Heart left ventricle (tissue), 16 donors: Measurements from ENCODE around the gene VRTN. TPM values are rescaled to one million over a fixed set of nuclear protein-coding genes. Genes with fewer than 3 reads are reported as not detected.
"Not testable (repeated sequence)": the region's sequence is repeated elsewhere in the genome, so short reads cannot be mapped to it uniquely, and the experiment has no call there.

Experiments used
- ATAC-seq, 4 donors: fragments of 200-7000 bp; cut with Tn5 transposase; one replicate each; pipeline ENCODE4 v1.9.1; 2020 to 2022; ENCODE audit warnings: moderate library complexity in 4 of 4, mild to moderate bottlenecking in 3 of 4, moderate number of reproducible peaks in 1 of 4
- DNase-seq, 5 donors: peaks; one replicate each; pipeline ENCODE4 v3.0.0-alpha.2; 2020
- H3K27ac ChIP-seq, 12 donors: fragments of 200-600 bp; sonication (generic) in 4 of 12; one replicate each; pipeline versions ENCODE4 v1.5.0 to v1.8.0; 2016 to 2022; ENCODE audit warnings: mild to moderate bottlenecking in 2 of 12
- H3K27me3 ChIP-seq, 9 donors: fragments of 200-600 bp; sonication (generic) in 2 of 9; one replicate each; pipeline versions ENCODE4 v1.5.1 to v1.8.0; 2016 to 2022; ENCODE audit warnings: mild to moderate bottlenecking in 3 of 9
- H3K36me3 ChIP-seq, 9 donors: fragments of 200-600 bp; sonication (generic) in 2 of 9; one replicate each; pipeline versions ENCODE4 v1.5.0 to v1.8.0; 2018 to 2022; ENCODE audit warnings: mild to moderate bottlenecking in 2 of 9
- H3K4me1 ChIP-seq, 12 donors: fragments of 200-600 bp; sonication (generic) in 4 of 12; one replicate each; pipeline versions ENCODE4 v1.5.0 to v1.8.0; 2016 to 2022; ENCODE audit warnings: mild to moderate bottlenecking in 3 of 12
- H3K4me3 ChIP-seq, 12 donors: fragments of 200-600 bp; sonication (generic) in 4 of 12; one replicate each; pipeline versions ENCODE4 v1.5.0 to v1.8.0; 2017 to 2022; ENCODE audit warnings: mild to moderate bottlenecking in 9 of 12, moderate library complexity in 4 of 12
- H3K9me3 ChIP-seq, 12 donors: fragments of 200-600 bp; sonication (generic) in 4 of 12; one replicate each; pipeline versions ENCODE4 v1.5.0 to v1.8.0; 2016 to 2022; ENCODE audit warnings: mild to moderate bottlenecking in 1 of 12
- POLR2A ChIP-seq, 2 donors: fragments of 450-650 bp; IDR thresholded peaks; one replicate each; pipeline ENCODE4 v1.6.1; 2017; ENCODE audit warnings: antibody characterized with exemption in 2 of 2, mild to moderate bottlenecking in 2 of 2, moderate library complexity in 2 of 2
- WGBS, 4 donors: extraction: QIAGEN DNeasy Blood & Tissue Kit in 2 of 4; methylation state at CpG; one replicate each; pipeline versions ENCODE4 v1.1.5 to v1.1.7; 2013 to 2018; 5-methylcytosine and 5-hydroxymethylcytosine counted together
- intact Hi-C, 10 donors: fragments of 100-400 bp; cut with DNase I; formaldehyde crosslinking; loops; one replicate each; pipeline versions ENCODE4 v1.11.1 to v1.14.2; 2022
- polyA plus RNA-seq, 2 donors: library from polyadenylated mRNA; stranded (reverse); fragments of 200-250 nt; gene quantifications; one replicate each; pipeline ENCODE4 v1.2.3, GENCODE V29; 2013
- total RNA-seq, 9 donors: library from RNA; depleted of rRNA in 2 of 9; stranded (reverse); fragments of >200 nt in 2 of 9; fragmentation: NEBNext Ultra II Directional in 3 of 9; extraction: Animal tissue kit (Norgen Biotek cat#: 25700) in 3 of 9; gene quantifications; one replicate each; pipeline versions ENCODE4 v1.1.0 to v1.2.4, GENCODE V29; 2016 to 2023
- TF ChIP-seq, protein P1 (sequence below), 12 donors: fragments of 200-600 bp; sonication (generic) in 4 of 12; IDR thresholded peaks; one replicate each; pipeline versions ENCODE4 v1.5.0 to v1.8.0; 2018 to 2022; ENCODE audit warnings: antibody characterized with exemption in 12 of 12, mild to moderate bottlenecking in 5 of 12
- donor health status: ischemic (EF 13 %, LVEDD 7.1; RV severe dilation, severe dysfunction).
- donor health status: healthy with polysubstance abuse.
- donor health status: DM: no; HTN: yes; CAD: no.
- donor health status: DM: no; HTN: no; CAD: no.
- donor health status: ischemic (EF 25% LVEDD 6.9; RV normal size, moderate dysfunction).
- donor health status: ischemic (EF 25% LVEDD 5.7; RV mildly dilated, moderate dysfunction).
- donor health status: healthy.
- donor health status: DM: yes; HTN: yes; CAD: no.
- donor health status: ischemic (EF 35%, LVEDD 5.7; RV mildly dilated, moderate dysfunction).
- donor health status: nonischemic (EF 11% LVEDD 7.7; RV severe dilation, severe dysfunction).
- donor health status: DM: yes; HTN: yes; CAD: no.
- donor health status: PGD.
- donor health status: ischemic (EF 29% LVEDD 5.4; RV normal size, mild dysfunction).
- donor health status: nonischemic (EF 23%, LVEDD 6.1; RV moderate dilation, normal function).

VRTN gene
- total and polyA plus RNA-seq, 11 donors: not detected

DNA sequence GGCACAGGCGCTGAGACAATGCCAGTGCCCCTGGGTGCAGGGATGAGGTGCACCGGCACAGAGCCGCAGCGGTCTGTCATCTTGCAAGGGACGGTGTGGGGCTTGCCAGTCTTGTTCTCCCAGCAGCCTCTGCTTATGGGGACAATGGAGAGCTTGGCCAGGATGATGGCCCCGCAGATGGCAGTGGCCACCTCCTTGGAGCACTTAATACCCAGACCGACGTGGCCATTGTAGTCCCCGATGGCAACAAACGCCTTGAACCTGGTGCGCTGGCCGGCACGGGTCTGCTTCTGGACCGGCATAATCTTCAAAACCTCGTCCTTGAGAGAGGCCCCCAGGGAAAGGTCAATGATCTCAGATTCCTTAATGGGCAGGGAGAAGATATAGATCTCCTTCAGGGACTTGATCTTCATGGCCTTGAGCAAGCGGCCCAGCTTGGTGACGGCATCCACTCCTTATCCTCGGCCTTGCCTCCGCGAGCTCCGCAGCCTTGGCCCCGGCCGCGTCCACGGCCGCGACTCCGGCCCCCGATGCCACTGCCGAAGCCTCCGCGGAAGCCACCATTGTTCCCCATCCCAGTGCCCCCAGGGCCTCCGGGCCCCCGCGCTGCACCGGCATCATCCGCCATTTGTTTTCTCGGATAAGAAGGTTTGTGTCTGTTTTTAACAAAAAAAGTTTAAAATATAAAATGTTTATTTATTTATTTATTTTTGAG, 29.9 kb downstream of the VRTN start:
- H3K9me3 ChIP-seq: no peaks in the 10 kb centered on the region
- TF ChIP-seq, protein P1, sequence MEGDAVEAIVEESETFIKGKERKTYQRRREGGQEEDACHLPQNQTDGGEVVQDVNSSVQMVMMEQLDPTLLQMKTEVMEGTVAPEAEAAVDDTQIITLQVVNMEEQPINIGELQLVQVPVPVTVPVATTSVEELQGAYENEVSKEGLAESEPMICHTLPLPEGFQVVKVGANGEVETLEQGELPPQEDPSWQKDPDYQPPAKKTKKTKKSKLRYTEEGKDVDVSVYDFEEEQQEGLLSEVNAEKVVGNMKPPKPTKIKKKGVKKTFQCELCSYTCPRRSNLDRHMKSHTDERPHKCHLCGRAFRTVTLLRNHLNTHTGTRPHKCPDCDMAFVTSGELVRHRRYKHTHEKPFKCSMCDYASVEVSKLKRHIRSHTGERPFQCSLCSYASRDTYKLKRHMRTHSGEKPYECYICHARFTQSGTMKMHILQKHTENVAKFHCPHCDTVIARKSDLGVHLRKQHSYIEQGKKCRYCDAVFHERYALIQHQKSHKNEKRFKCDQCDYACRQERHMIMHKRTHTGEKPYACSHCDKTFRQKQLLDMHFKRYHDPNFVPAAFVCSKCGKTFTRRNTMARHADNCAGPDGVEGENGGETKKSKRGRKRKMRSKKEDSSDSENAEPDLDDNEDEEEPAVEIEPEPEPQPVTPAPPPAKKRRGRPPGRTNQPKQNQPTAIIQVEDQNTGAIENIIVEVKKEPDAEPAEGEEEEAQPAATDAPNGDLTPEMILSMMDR (IDR thresholded peaks at IDR 0.05): no peak
- no peak for TF ChIP-seq POLR2A (IDR thresholded peaks at IDR 0.05)
- H3K27ac ChIP-seq: no peak overlapping the region
- no peaks in the 10 kb centered on the region for H3K36me3 ChIP-seq
- 93% methylated on average over 38 of the region's 38 CpGs for WGBS, 4 donors
- intact Hi-C loops: loop anchor here in 1 of 10 donors (5.0 kb wide), 1 partner anchor 99 kb away; no protein-coding TSS in a partner anchor
- no peak overlapping the region for H3K4me3 ChIP-seq
- H3K4me1 ChIP-seq: no peaks in the 10 kb centered on the region
- no peak for ATAC-seq
- peaks cover 0 to 5% (median 0%) of the 10 kb centered on the region in 9 donors for H3K27me3 ChIP-seq
- no peak for DNase-seq

DNA sequence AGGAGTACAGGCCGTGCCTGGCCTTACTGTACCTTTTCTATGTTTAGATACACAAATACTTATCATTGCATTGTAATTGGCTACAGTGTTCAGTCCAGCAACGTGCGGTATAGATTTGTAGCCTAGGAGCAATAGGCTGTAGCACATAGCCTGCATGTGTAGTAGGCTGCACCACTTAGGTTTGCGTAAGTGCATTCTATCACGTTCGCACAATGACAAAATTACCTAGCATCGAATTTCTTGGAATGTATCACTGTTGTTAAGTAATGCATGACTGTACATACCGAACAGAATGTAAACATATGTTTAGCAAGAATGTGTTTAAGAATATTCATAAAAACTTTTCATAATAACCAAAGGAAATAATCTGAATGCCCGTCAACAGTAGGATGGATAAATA, 31.9 kb downstream of the VRTN start:
- no peak for DNase-seq
- no peak for ATAC-seq
- peaks cover 0 to 5% (median 0%) of the 10 kb centered on the region in 9 donors for H3K27me3 ChIP-seq
- H3K36me3 ChIP-seq: no peaks in the 10 kb centered on the region
- no peak overlapping the region for H3K27ac ChIP-seq
- no peaks in the 10 kb centered on the region for H3K9me3 ChIP-seq
- no peak overlapping the region for H3K4me3 ChIP-seq
- no peaks in the 10 kb centered on the region for H3K4me1 ChIP-seq
- intact Hi-C loops: loop anchor here in 1 of 10 donors (5.0 kb wide), 1 partner anchor 87 kb away; no protein-coding TSS in a partner anchor
- TF ChIP-seq, protein P1 (IDR thresholded peaks at IDR 0.05): no peak
- TF ChIP-seq POLR2A (IDR thresholded peaks at IDR 0.05): no peak
- 79 to 85% (median 84%) methylated on average over 9 of the region's 9 CpGs for whole genome bisulfite sequencing, 4 donors

DNA sequence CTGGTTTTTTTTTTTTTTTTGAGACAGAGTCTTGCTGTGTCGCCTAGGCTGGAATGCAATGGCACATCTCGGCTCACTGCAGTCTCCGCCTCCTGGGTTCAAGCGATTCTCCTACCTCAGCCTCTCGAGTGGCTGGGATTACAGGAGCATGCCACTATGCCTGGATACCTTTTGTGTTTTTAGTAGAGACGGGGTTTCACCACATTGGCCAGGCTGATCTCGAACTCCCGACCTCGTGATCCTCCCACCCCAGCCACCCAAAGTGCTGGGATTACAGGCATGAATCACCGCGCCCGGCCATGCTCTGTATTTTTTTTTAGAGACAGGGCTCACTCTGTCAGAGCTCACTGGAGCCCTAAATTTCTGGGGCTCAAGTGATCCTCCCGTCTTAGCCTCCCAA, 32.6 kb downstream of the VRTN start:
- WGBS, 4 donors: 74 to 79% (median 79%) methylated on average over 13 of the region's 13 CpGs
- intact Hi-C loops: loop anchor here in 1 of 10 donors (5.0 kb wide), 1 partner anchor 86 kb away; no protein-coding TSS in a partner anchor
- ATAC-seq: no peak
- H3K27ac ChIP-seq: no peak overlapping the region
- H3K36me3 ChIP-seq: no peaks in the 10 kb centered on the region
- H3K4me3 ChIP-seq: no peak overlapping the region
- no peaks in the 10 kb centered on the region for H3K4me1 ChIP-seq
- DNase-seq: no peak
- no peaks in the 10 kb centered on the region for H3K9me3 ChIP-seq
- peaks cover 0 to 5% (median 0%) of the 10 kb centered on the region in 9 donors for H3K27me3 ChIP-seq
- TF ChIP-seq, protein P1 (IDR thresholded peaks at IDR 0.05): no peak
- no peak for TF ChIP-seq POLR2A (IDR thresholded peaks at IDR 0.05)

DNA sequence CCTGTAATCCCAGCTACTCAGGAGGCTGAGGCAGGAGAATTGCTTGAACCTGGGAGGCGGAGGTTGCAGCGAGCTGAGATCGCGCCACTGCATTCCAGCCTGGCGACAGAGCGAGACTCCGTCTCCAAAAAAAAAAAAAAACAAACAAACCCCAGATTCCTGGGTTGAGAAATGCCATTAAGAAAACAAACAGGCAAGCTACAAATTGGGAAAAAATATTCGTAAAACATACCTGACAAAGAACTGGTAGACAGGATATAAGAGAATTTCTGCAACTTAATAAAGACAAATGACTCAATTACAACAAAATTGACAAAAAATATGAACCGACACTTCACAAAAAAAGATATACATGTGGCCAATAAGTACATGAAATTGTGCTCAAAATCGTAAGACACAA, 33.3 kb downstream of the VRTN start:
- not testable (repeated sequence) for H3K9me3 ChIP-seq, ATAC-seq, H3K4me1 ChIP-seq, H3K27me3 ChIP-seq, H3K4me3 ChIP-seq, DNase-seq, H3K27ac ChIP-seq, H3K36me3 ChIP-seq
- 88 to 90% (median 89%) methylated on average over 8 to 10 of the region's 10 CpGs for WGBS, 4 donors
- intact Hi-C loops: loop anchor here in 1 of 10 donors (5.0 kb wide), 1 partner anchor 86 kb away; no protein-coding TSS in a partner anchor
